Subcutaneous abdominal adipose tissue (tissue), 5 donors: ENCODE measurements around the gene GAS7.

Source experiments
- H3K27ac ChIP-seq: one replicate; pipeline ENCODE4 v1.7.0; 2013; ENCODE audit warnings: low read depth, mild to moderate bottlenecking, inconsistent platforms, low read length, moderate library complexity
- H3K27me3 ChIP-seq, 5 donors: one replicate each; pipeline ENCODE4 v1.7.0; 2013; ENCODE audit warnings: low read length in 5 of 5, inconsistent platforms in 1 of 5; ENCODE audit not compliant: control insufficient read depth in 5 of 5, insufficient read depth in 4 of 5
- H3K36me3 ChIP-seq, 5 donors: one replicate each; pipeline ENCODE4 v1.7.0; 2013; ENCODE audit warnings: low read length in 5 of 5; ENCODE audit not compliant: control insufficient read depth in 5 of 5, insufficient read depth in 5 of 5
- H3K4me1 ChIP-seq, 5 donors: one replicate each; pipeline ENCODE4 v1.7.0; 2013; ENCODE audit warnings: low read length in 5 of 5, mild to moderate bottlenecking in 3 of 5, moderate library complexity in 1 of 5; ENCODE audit not compliant: control insufficient read depth in 5 of 5, insufficient read depth in 5 of 5
- H3K4me3 ChIP-seq, 5 donors: one replicate each; pipeline ENCODE4 v1.7.0; 2013; ENCODE audit warnings: low read length in 5 of 5, low read depth in 1 of 5
- H3K9ac ChIP-seq, 5 donors: one replicate each; pipeline ENCODE4 v1.7.0; 2013; ENCODE audit warnings: low read length in 5 of 5, mild to moderate bottlenecking in 4 of 5, moderate library complexity in 3 of 5
- H3K9me3 ChIP-seq, 5 donors: one replicate each; pipeline ENCODE4 v1.7.0; 2013; ENCODE audit warnings: low read length in 5 of 5; ENCODE audit not compliant: control insufficient read depth in 5 of 5
- donor health status: healthy.
- donor health status: healthy.
- donor health status: healthy.
- donor health status: healthy.
- donor health status: healthy.

GAS7 gene

GRCh38 chr17:10048629-10049350, 149.6 kb downstream of the GAS7 start:
- no peak overlapping the region for H3K4me3 ChIP-seq
- H3K36me3 ChIP-seq: no peaks in the 10 kb centered on the region
- peaks cover 0 to 3% (median 0%) of the 10 kb centered on the region in 5 donors for H3K9me3 ChIP-seq
- H3K27ac ChIP-seq: no peak overlapping the region
- H3K27me3 ChIP-seq: peaks cover 0 to 13% (median 2%) of the 10 kb centered on the region in 5 donors
- H3K9ac ChIP-seq: no peak overlapping the region
- peaks cover 3 to 32% (median 24%) of the 10 kb centered on the region in 5 donors for H3K4me1 ChIP-seq

DNA sequence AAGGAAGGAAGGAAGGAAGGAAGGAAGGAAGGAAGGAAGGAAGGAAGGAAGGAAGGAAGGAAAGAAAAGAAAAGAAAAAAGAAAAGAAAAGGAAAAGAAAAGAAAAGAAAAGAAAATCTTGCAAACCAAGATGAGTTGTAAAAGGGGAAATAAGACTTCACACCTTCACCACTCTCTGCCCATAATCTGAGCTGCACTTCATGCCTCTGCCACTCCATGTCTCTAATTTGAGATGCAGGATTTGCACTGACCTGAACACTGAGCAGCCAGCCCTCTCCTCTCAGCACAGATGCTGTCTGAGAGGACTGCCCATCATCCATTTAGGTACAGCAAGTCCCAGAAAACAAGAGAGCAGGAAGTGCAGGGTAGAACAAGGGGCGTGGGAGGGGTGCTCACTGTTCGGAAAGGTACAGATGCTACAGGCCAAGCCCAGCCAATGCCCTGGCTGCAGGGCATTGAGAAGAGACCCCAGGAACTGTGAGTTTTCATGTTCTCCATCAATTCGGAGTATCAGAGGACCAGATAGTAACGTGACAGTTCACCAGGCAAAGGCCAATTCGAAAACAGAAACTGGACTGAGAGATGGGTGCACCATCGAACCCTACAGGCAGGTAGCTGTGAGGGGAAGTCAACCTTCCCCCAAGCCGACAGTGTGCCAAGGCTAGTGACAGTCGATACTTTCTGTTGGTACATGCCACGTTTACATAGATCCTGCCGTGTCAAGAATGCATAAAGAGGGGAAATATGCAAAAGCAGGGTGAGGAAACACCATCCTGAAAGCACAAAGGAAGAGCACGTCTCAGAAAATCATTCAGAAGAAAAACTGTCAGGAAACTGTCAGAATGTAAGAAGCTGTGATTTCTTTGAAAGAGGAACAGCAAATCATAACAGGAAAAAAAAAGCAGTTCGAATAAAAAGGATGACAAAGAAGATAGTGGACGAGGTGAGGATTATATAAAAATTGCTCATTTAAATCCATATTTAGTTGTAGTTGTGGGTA, 151.3 kb downstream of the GAS7 start:
- H3K36me3 ChIP-seq: no peaks in the 10 kb centered on the region
- H3K4me1 ChIP-seq: peaks cover 3 to 29% (median 19%) of the 10 kb centered on the region in 5 donors
- peaks cover 0 to 22% (median 3%) of the 10 kb centered on the region in 5 donors for H3K27me3 ChIP-seq
- H3K9ac ChIP-seq: no peak overlapping the region
- no peak overlapping the region for H3K4me3 ChIP-seq
- peaks cover 0 to 3% (median 0%) of the 10 kb centered on the region in 5 donors for H3K9me3 ChIP-seq
- H3K27ac ChIP-seq: no peak overlapping the region

DNA sequence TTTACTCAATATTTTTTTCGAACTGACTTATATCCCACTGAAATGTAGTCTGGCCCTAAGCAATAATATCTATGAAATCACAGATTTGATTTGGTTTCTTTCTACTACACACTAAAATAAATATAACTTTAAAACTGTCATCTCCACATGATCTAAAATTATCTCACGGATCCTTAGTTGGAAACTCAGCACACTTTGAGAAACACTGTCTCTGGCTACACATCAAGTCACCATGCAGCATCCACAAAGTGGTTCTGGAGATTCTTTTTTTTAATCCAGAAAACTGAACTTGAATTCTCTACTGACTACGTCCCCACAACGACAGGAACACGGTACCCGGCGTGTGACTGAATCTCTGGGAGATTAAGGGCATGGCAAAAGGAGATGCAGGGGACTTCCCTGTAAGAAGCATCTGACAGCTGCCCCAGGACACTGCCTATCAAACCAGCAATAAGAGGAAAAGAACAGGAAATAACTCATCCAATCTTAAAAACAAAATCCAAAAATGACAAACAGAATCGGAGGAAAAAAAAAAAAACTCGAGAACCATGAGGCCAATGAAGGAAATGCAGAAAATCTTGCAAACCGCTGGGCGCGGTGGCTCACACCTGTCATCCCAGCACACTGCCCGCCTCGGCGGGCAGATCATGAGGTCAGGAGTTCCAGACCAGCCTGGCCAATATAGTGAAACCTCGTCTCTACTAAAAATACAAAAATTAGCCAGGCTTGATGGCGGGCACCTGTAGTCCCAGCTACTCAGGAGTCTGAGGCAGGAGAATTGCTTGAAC, 152.3 kb downstream of the GAS7 start:
- peaks cover 0 to 3% (median 0%) of the 10 kb centered on the region in 5 donors for H3K9me3 ChIP-seq
- no peak overlapping the region for H3K27ac ChIP-seq
- H3K4me1 ChIP-seq: peaks cover 3 to 21% (median 13%) of the 10 kb centered on the region in 5 donors

DNA sequence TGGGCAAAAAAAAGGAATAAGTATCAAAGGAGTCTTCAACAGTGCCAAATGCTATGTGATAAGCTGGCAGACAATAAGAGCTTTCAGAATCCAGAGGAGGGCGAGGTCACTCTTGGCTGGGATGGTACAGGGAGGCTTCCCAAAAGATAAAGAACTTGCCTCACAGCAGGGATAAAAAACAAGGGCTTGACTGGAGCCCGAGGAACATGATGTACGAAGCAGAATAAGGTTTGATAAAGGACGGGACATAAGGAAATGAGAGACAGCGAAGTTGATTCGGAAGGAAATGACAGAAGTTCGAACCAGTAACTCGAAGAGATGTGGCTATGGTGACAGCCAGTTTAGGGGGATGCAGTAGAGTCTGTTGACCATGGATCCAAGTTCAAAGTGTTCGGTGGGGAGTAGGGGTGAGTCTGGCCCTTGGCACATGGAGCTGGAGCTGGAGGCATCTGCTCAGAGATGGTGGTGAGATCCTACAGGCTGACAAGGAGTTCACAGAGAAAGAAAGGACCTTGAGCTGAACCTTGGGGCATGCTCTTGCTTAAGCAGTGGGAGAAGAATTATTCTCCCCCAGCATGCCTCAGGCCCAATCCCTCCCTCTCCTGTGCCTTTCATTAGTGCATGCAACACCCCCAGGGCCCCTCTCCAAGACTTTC, 155.7 kb downstream of the GAS7 start:
- no peaks in the 10 kb centered on the region for H3K36me3 ChIP-seq
- no peak overlapping the region for H3K9ac ChIP-seq
- no peaks in the 10 kb centered on the region for H3K9me3 ChIP-seq
- H3K4me1 ChIP-seq: peaks cover 0 to 10% (median 4%) of the 10 kb centered on the region in 5 donors
- peaks cover 0 to 16% (median 3%) of the 10 kb centered on the region in 5 donors for H3K27me3 ChIP-seq
- peak overlapping the region; percentile 54 for H3K27ac ChIP-seq
- H3K4me3 ChIP-seq: peak overlapping the region in 1 of 5 donors; percentile 6

More for the DNA sequence above, 152.3 kb downstream of the GAS7 start:
- no peak overlapping the region for H3K4me3 ChIP-seq
- H3K9ac ChIP-seq: no peak overlapping the region
- peaks cover 0 to 19% (median 3%) of the 10 kb centered on the region in 5 donors for H3K27me3 ChIP-seq
- H3K36me3 ChIP-seq: no peaks in the 10 kb centered on the region

GRCh38 chr17:10041916-10042588, 156.4 kb downstream of the GAS7 start:
- Histone ChIP-seq H3K9me3 (no peaks in the 10 kb centered on the region), H3K36me3 (no peaks in the 10 kb centered on the region), H3K27me3 (peaks cover 0 to 16% (median 3%) of the 10 kb centered on the region in 5 donors), H3K4me1 (peaks cover 0 to 14% (median 5%) of the 10 kb centered on the region in 5 donors), H3K27ac (peak overlapping the region; percentile 54), H3K4me3 (no peak overlapping the region), H3K9ac (no peak overlapping the region)

- peaks cover 0 to 15% (median 5%) of the 10 kb centered on the region in 5 donors for H3K4me1 ChIP-seq
- H3K27ac ChIP-seq: peak overlapping the region; percentile 2
These were observed 157.2 kb downstream of the GAS7 start for GRCh38 chr17:10041287-10041612.

DNA sequence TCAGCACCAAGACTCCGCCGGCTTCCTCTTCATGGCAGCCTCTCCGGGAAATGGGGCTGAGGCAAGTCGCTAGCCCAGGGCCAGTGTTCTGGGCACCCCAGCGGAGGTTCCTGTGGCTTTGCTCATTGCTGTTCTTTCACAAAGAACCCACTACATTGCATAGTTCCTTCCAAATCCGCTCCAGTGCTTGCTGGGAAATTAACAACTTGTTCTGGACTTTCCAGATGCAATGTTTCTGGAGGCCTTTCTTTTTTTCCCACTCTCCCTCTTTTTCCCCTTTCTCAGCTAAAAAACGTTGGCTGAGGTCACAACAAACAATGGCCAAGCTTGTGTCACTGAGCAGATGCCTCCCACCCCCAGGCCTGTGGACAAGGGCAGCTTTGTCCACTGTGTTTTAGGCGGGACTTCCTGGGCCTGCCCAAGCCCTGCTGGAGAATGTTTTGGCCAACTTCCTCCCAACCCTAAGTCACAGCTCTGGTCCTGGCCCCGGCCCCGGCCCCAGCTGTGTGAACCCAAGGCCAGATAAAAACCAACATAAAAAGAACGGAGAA, 161.8 kb downstream of the GAS7 start:
- Histone ChIP-seq H3K27ac (peak overlapping the region; percentile 47), H3K9ac (no peak overlapping the region), H3K36me3 (no peaks in the 10 kb centered on the region), H3K27me3 (peaks cover 7 to 18% (median 16%) of the 10 kb centered on the region in 5 donors), H3K9me3 (no peaks in the 10 kb centered on the region), H3K4me3 (peak overlapping the region; percentile 36 to 52 (median 43)), H3K4me1 (peaks cover 0 to 49% (median 41%) of the 10 kb centered on the region in 5 donors)

More at GRCh38 chr17:10041287-10041612, 157.2 kb downstream of the GAS7 start:
- Histone ChIP-seq H3K4me3 (no peak overlapping the region), H3K27me3 (peaks cover 3 to 16% (median 4%) of the 10 kb centered on the region in 5 donors), H3K36me3 (no peaks in the 10 kb centered on the region), H3K9ac (no peak overlapping the region), H3K9me3 (no peaks in the 10 kb centered on the region)

- H3K27ac ChIP-seq: peak overlapping the region; percentile 47
- peak overlapping the region in 1 of 5 donors; percentile 26 for H3K9ac ChIP-seq
- peak overlapping the region; percentile 36 to 52 (median 43) for H3K4me3 ChIP-seq
- H3K4me1 ChIP-seq: peaks cover 0 to 56% (median 48%) of the 10 kb centered on the region in 5 donors
- H3K36me3 ChIP-seq: no peaks in the 10 kb centered on the region
- no peaks in the 10 kb centered on the region for H3K9me3 ChIP-seq
- H3K27me3 ChIP-seq: peaks cover 7 to 17% (median 16%) of the 10 kb centered on the region in 5 donors
These were observed 162.5 kb downstream of the GAS7 start for GRCh38 chr17:10035885-10036284.
